HT-29 (cell line): Measurements from ENCODE around the gene NRM. TPM values are rescaled to one million over a fixed set of nuclear protein-coding genes. Genes with fewer than 3 reads are reported as not detected.

Source experiments
- small RNA-seq: library from RNA; depleted of rRNA; stranded (forward); fragments of <200 nt; gene quantifications from one replicate; pipeline ENCODE3, GENCODE V24; 2014
- total RNA-seq: library from RNA; depleted of rRNA; stranded (reverse); fragments of >200 nt; shearing (Covaris generic); gene quantifications from 2 replicates; pipeline ENCODE4 v1.2.3, GENCODE V29; 2014; rRNA removed

The NRM gene
- total RNA-seq, 1 experiment from 2014 or later: 18.3 TPM

Small RNAs within 50 kb of the gene (small RNA-seq; reads per million reads assigned to genes)
- gene RF00019: not detected

Other genes starting within 250 kb of the NRM start
- gene HLA-E, start 201.5 kb downstream of the NRM start, total RNA-seq: 99.5 and 117 TPM in 2 replicates
- gene GNL1, start 134.5 kb downstream of the NRM start, total RNA-seq: 72.9 and 73.4 TPM in 2 replicates
- gene PRR3, start 133.7 kb downstream of the NRM start, total RNA-seq: 5.1 and 7.7 TPM in 2 replicates
- gene ABCF1, start 119.5 kb downstream of the NRM start, total RNA-seq: 57.3 and 73.4 TPM in 2 replicates
- 50.3 and 51.5 TPM in 2 replicates for gene PPP1R10, start 73.7 kb downstream of the NRM start, total RNA-seq
- 55.4 and 66.8 TPM in 2 replicates for gene MRPS18B, start 73.1 kb downstream of the NRM start, total RNA-seq
- 8.3 and 9.2 TPM in 2 replicates for gene ATAT1, start 64.1 kb downstream of the NRM start, total RNA-seq
- 14.5 and 18.6 TPM in 2 replicates for gene C6orf136, start 43.9 kb downstream of the NRM start, total RNA-seq
- gene DHX16, start 18.0 kb downstream of the NRM start, total RNA-seq: 43.2 and 43.8 TPM in 2 replicates
- gene PPP1R18, start 4.3 kb downstream of the NRM start, total RNA-seq: 12.1 and 13.2 TPM in 2 replicates
- gene MDC1, start 26.3 kb upstream of the NRM start, total RNA-seq: 24.8 and 24.9 TPM in 2 replicates
- 935 and 959 TPM in 2 replicates for gene TUBB, start 29.4 kb upstream of the NRM start, total RNA-seq
- 142 and 152 TPM in 2 replicates for gene FLOT1, start 51.7 kb upstream of the NRM start, total RNA-seq
- gene IER3, start 53.6 kb upstream of the NRM start, total RNA-seq: 200 and 206 TPM in 2 replicates
- gene DDR1, start 193.5 kb upstream of the NRM start, total RNA-seq: 131 and 158 TPM in 2 replicates
- 18.9 and 20.2 TPM in 2 replicates for gene GTF2H4, start 217.2 kb upstream of the NRM start, total RNA-seq
- 23.2 and 24.4 TPM in 2 replicates for gene VARS2, start 223.3 kb upstream of the NRM start, total RNA-seq
- gene SFTA2, start 241.2 kb upstream of the NRM start, total RNA-seq: 4.7 and 8.0 TPM in 2 replicates
- 0.08 and 0.15 TPM in 2 replicates for gene MUCL3, start 250.0 kb upstream of the NRM start, total RNA-seq